ENCODE measurements around the gene PRKAR2B. TPM values are rescaled to one million over a fixed set of nuclear protein-coding genes. Genes with fewer than 3 reads are reported as not detected.
"Not testable (repeated sequence)": the region's sequence is repeated elsewhere in the genome, so short reads cannot be mapped to it uniquely, and the experiment has no call there.

The PRKAR2B gene
- total RNA-seq, 1 donor from 2014 or later: 21.8 TPM

GRCh38 chr7:107041097-107041496 lies 3.4 kb upstream of the PRKAR2B start:
- Histone ChIP-seq H3K9me3 (replicated peaks) (peaks cover 16% of the 10 kb centered on the region), H3K4me1 (peaks cover 22% of the 10 kb centered on the region), H3K36me3 (no peaks in the 10 kb centered on the region), H3K27me3 (ENCODE audit: low read depth) (no peaks in the 10 kb centered on the region), H3K4me3 (no peak overlapping the region), H3K27ac (replicated peaks) (no peak overlapping the region)
- intact Hi-C loops (cut with micrococcal nuclease): no loop called here
- DNase-seq: no peak
- no peak for TF ChIP-seq CTCF (IDR thresholded peaks at IDR 0.05; ENCODE audit: borderline replicate concordance)

DNA sequence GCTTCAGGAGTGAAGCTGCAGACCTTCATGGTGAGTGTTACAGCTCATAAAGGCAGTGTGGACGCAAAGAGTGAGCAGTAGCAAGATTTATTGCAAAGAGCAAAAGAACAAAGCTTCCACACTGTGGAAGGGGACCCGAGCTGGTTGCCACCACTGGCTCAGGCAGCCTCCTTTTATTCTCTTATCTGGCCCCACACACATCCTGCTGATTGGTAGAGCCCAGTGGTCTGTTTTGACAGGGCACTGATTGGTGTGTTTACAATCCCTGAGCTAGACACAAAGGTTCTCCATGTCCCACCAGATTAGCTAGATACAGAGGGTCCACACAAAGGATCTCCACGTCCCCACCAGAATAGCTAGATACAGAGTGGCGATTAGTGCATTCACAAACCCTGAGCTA lies 2.7 kb upstream of the PRKAR2B start:
- H3K27me3 ChIP-seq (ENCODE audit: low read depth); H3K9me3 ChIP-seq (replicated peaks); H3K4me3 ChIP-seq; H3K27ac ChIP-seq (replicated peaks); DNase-seq; H3K36me3 ChIP-seq; intact Hi-C loops (cut with micrococcal nuclease): not testable (repeated sequence)
- peaks cover 26% of the 10 kb centered on the region for H3K4me1 ChIP-seq

DNA sequence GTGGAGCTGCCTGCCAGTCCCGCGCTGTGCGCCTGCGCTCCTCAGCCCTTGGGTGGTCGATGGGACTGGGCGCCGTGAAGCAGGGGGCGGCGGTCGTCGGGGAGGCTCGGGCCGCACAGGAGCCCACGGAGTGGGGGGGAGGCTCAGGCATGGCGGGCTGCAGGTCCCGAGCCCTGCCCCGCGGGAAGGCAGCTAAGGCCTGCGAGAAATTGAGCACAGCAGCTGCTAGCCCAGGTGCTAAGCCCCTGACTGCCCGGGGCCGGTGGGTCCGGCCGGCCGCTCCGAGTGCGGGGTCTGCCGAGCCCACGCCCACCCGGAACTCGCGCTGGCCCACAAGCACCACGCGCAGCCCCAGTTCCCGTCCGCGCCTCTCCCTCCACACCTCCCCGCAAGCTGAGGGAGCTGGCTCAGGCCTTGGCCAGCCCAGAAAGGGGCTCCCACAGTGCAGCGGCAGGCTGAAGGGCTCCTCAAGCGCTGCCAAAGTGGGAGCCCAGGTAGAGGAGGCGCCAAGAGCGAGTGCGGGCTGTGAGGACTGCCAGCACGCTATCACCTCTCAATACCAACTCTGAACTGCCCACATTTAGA lies 2.1 kb upstream of the PRKAR2B start:
- H3K27me3 ChIP-seq (ENCODE audit: low read depth); H3K27ac ChIP-seq (replicated peaks); DNase-seq; intact Hi-C loops (cut with micrococcal nuclease); H3K9me3 ChIP-seq (replicated peaks); H3K4me3 ChIP-seq; H3K36me3 ChIP-seq: not testable (repeated sequence)
- H3K4me1 ChIP-seq: peaks cover 26% of the 10 kb centered on the region

DNA sequence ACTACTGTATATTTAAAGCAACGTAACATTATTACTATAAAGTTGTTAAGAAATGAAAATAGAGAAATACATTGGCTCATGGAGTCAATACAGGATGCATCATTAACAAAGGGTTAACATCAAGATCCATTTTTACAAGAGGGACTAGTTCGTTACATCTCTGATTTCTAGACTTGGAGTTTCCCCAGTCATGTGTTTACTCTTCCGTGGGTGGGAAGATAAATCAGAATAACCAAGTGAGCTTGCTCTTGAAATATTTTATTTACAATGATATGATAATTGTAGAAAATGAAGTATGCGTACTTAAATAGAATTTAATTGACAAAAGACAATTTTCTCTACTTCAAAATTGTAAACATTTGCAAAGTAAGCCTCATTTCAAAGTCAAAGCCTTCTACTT lies 1.0 kb upstream of the PRKAR2B start:
- Histone ChIP-seq H3K27ac (replicated peaks) (peak overlapping the region; percentile 88), H3K27me3 (ENCODE audit: low read depth) (no peaks in the 10 kb centered on the region), H3K4me1 (peaks cover 26% of the 10 kb centered on the region), H3K9me3 (replicated peaks) (peaks cover 9% of the 10 kb centered on the region), H3K4me3 (no peak overlapping the region), H3K36me3 (no peaks in the 10 kb centered on the region)
- TF ChIP-seq CTCF (IDR thresholded peaks at IDR 0.05; ENCODE audit: borderline replicate concordance): no peak
- no peak for DNase-seq
- intact Hi-C loops (cut with micrococcal nuclease): no loop called here

DNA sequence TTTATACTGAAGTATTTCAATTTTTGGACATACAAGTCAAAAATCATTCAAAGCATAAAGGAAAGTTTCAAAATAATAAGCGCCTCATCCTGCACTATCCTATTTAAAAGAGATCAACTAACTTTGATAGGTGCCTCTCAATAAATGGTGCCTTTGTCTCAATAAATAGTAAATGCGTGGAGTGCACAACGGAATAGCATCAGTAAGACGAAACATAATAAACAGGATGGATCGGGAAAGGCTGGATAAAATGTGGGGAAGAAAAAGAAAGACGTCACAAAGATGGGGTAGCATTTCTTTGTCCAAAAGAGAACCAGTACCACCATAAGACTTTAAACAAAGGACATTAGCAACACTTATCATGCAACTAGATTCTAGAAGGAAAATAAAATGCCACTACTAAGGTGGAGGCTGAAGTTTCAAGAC lies 571 bp upstream of the PRKAR2B start:
- peak overlapping the region; percentile 88 for H3K27ac ChIP-seq (replicated peaks)
- H3K36me3 ChIP-seq: no peaks in the 10 kb centered on the region
- H3K4me1 ChIP-seq: peaks cover 26% of the 10 kb centered on the region
- peaks cover 9% of the 10 kb centered on the region for H3K9me3 ChIP-seq (replicated peaks)
- intact Hi-C loops (cut with micrococcal nuclease): no loop called here
- no peak for TF ChIP-seq CTCF (IDR thresholded peaks at IDR 0.05; ENCODE audit: borderline replicate concordance)
- no peaks in the 10 kb centered on the region for H3K27me3 ChIP-seq (ENCODE audit: low read depth)
- peak overlapping the region; percentile 95 for H3K4me3 ChIP-seq
- DNase-seq: no peak

- no peak for DNase-seq
- TF ChIP-seq CTCF (IDR thresholded peaks at IDR 0.05; ENCODE audit: borderline replicate concordance): no peak
- intact Hi-C loops (cut with micrococcal nuclease): no loop called here
- H3K36me3 ChIP-seq: no peaks in the 10 kb centered on the region
- H3K4me1 ChIP-seq: peaks cover 26% of the 10 kb centered on the region
- H3K9me3 ChIP-seq (replicated peaks): peaks cover 9% of the 10 kb centered on the region
- peak overlapping the region; percentile 88 for H3K27ac ChIP-seq (replicated peaks)
- H3K4me3 ChIP-seq: peak overlapping the region; percentile 95
- no peaks in the 10 kb centered on the region for H3K27me3 ChIP-seq (ENCODE audit: low read depth)
These were observed 873 bp downstream of the PRKAR2B start for GRCh38 chr7:107045195-107045960.

Measured in left ventricle myocardium inferior (tissue), 1 donor.